ENCODE measurements around the gene CYB5R3.
A peak's percentile ranks its signal among the peaks of the same experiment; 100 is the strongest.
"Not testable (repeated sequence)": the region's sequence is repeated elsewhere in the genome, so short reads cannot be mapped to it uniquely, and the experiment has no call there.

CYB5R3 gene

GRCh38 chr22:42596336-42596735 is 52.9 kb downstream of the CYB5R3 start:
- no peak for DNase-seq

GRCh38 chr22:42595434-42595833 is 53.8 kb downstream of the CYB5R3 start:
- no peak for DNase-seq

GRCh38 chr22:42591987-42592386 is 57.2 kb downstream of the CYB5R3 start:
- DNase-seq = no peak

- no peak for DNase-seq
These were observed 61.5 kb downstream of the CYB5R3 start for GRCh38 chr22:42587588-42588175.

- no peak for DNase-seq
These were observed 62.8 kb downstream of the CYB5R3 start for GRCh38 chr22:42586381-42586780.

GRCh38 chr22:42585096-42585495 is 64.1 kb downstream of the CYB5R3 start:
- DNase-seq = no peak

- DNase-seq = no peak
These were observed 64.7 kb downstream of the CYB5R3 start for GRCh38 chr22:42584364-42584940.

- DNase-seq = no peak
These were observed 66.2 kb downstream of the CYB5R3 start for GRCh38 chr22:42582987-42583386.

GRCh38 chr22:42581762-42582716 is 67.2 kb downstream of the CYB5R3 start:
- DNase-seq = peak; percentile 43

GRCh38 chr22:42581194-42581761 is 67.9 kb downstream of the CYB5R3 start:
- not testable (repeated sequence) for DNase-seq

- DNase-seq = not testable (repeated sequence)
These were observed 69.2 kb downstream of the CYB5R3 start for GRCh38 chr22:42580040-42580439.

- no peak for DNase-seq
These were observed 71.5 kb downstream of the CYB5R3 start for GRCh38 chr22:42577623-42578240.

GRCh38 chr22:42577141-42577540 is 72.1 kb downstream of the CYB5R3 start:
- DNase-seq = not testable (repeated sequence)

GRCh38 chr22:42575996-42576574 is 73.1 kb downstream of the CYB5R3 start:
- DNase-seq = not testable (repeated sequence)

GRCh38 chr22:42574468-42574867 is 74.7 kb downstream of the CYB5R3 start:
- DNase-seq = not testable (repeated sequence)

- not testable (repeated sequence) for DNase-seq
These were observed 75.1 kb downstream of the CYB5R3 start for GRCh38 chr22:42574046-42574445.

GRCh38 chr22:42571068-42571467 is 78.1 kb downstream of the CYB5R3 start:
- DNase-seq = not testable (repeated sequence)

GRCh38 chr22:42570580-42570979 is 78.6 kb downstream of the CYB5R3 start:
- not testable (repeated sequence) for DNase-seq

- DNase-seq = not testable (repeated sequence)
These were observed 81.2 kb downstream of the CYB5R3 start for GRCh38 chr22:42567950-42568349.

All from NCI-H1694 (cell line).